Measurements from ENCODE around the gene TMEM134. TPM values are rescaled to one million over a fixed set of nuclear protein-coding genes. Genes with fewer than 3 reads are reported as not detected.
A peak's percentile ranks its signal among the peaks of the same experiment; 100 is the strongest.

TMEM134 gene
- total RNA-seq, 4 donors from 2014 or later = 109 to 205 (median 145) TPM

GRCh38 chr11:67442504-67443404 lies 26.3 kb downstream of the TMEM134 start:
- Histone ChIP-seq H3K27ac (peak overlapping the region; percentile 92 to 96 (median 95)), H3K27me3 (no peaks in the 10 kb centered on the region), H3K36me3 (peaks cover 15 to 46% (median 20%) of the 10 kb centered on the region in 3 donors), H3K4me1 (peaks cover 39 to 67% (median 40%) of the 10 kb centered on the region in 3 donors), H3K4me3 (peak overlapping the region; percentile 67 to 94 (median 83)), H3K9me3 (no peaks in the 10 kb centered on the region)
- no peak for DNase-seq
- no peak for TF ChIP-seq CTCF (IDR thresholded peaks at IDR 0.05)
- TF ChIP-seq POLR2A (IDR thresholded peaks at IDR 0.05) = no peak
- intact Hi-C loops (cut with DNase I) = no loop called here
- 90% methylated on average over 4 of the region's 45 CpGs; no CpG with 5 or more reads in 1 of the 2 donors for whole genome bisulfite sequencing, 2 donors

- intact Hi-C loops (cut with DNase I) = no loop called here
- no peak for DNase-seq
- Histone ChIP-seq H3K4me1 (peaks cover 39 to 75% (median 40%) of the 10 kb centered on the region in 3 donors), H3K9me3 (no peaks in the 10 kb centered on the region), H3K27ac (peak overlapping the region in 2 of 4 donors; percentile 96), H3K4me3 (peak overlapping the region in 2 of 4 donors; percentile 89 to 94), H3K27me3 (no peaks in the 10 kb centered on the region), H3K36me3 (peaks cover 17 to 55% (median 22%) of the 10 kb centered on the region in 3 donors)
- no peak for TF ChIP-seq CTCF (IDR thresholded peaks at IDR 0.05)
- TF ChIP-seq POLR2A (IDR thresholded peaks at IDR 0.05) = no peak
- WGBS, 2 donors = 40 to 88% methylated on average over 2 to 3 of the region's 28 CpGs
These were observed 27.2 kb downstream of the TMEM134 start for GRCh38 chr11:67441731-67442351.

- Histone ChIP-seq H3K4me1 (peaks cover 39 to 82% (median 47%) of the 10 kb centered on the region in 3 donors), H3K27ac (peak overlapping the region in 3 of 4 donors; percentile 53 to 84 (median 79)), H3K27me3 (no peaks in the 10 kb centered on the region), H3K4me3 (no peak overlapping the region), H3K36me3 (peaks cover 19 to 60% (median 22%) of the 10 kb centered on the region in 3 donors), H3K9me3 (no peaks in the 10 kb centered on the region)
- WGBS, 2 donors = 78 to 87% methylated on average over 5 to 8 of the region's 21 CpGs
- TF ChIP-seq POLR2A (IDR thresholded peaks at IDR 0.05) (no peak), CTCF (IDR thresholded peaks at IDR 0.05) (no peak)
- intact Hi-C loops (cut with DNase I) = no loop called here
- no peak for DNase-seq
These were observed 27.9 kb downstream of the TMEM134 start for GRCh38 chr11:67441098-67441563.

- DNase-seq = no peak
- H3K4me3 ChIP-seq = peak overlapping the region in 1 of 4 donors; percentile 12
- peaks cover 43 to 88% (median 53%) of the 10 kb centered on the region in 3 donors for H3K4me1 ChIP-seq
- H3K27me3 ChIP-seq = no peaks in the 10 kb centered on the region
- peaks cover 19 to 67% (median 28%) of the 10 kb centered on the region in 3 donors for H3K36me3 ChIP-seq
- no peak for TF ChIP-seq POLR2A (IDR thresholded peaks at IDR 0.05)
- TF ChIP-seq CTCF (IDR thresholded peaks at IDR 0.05) = no peak
- WGBS, 2 donors = 70 to 90% methylated on average over 2 to 6 of the region's 17 CpGs
- no peaks in the 10 kb centered on the region for H3K9me3 ChIP-seq
- intact Hi-C loops (cut with DNase I) = no loop called here
- H3K27ac ChIP-seq = peak overlapping the region; percentile 6 to 84 (median 66)
These were observed 28.6 kb downstream of the TMEM134 start for GRCh38 chr11:67440229-67441097.

All from esophagus squamous epithelium (tissue), 5 donors.